Hepatocyte (in vitro differentiated cells): ENCODE measurements around the gene E2F1. TPM values are rescaled to one million over a fixed set of nuclear protein-coding genes. Genes with fewer than 3 reads are reported as not detected.
A peak's percentile ranks its signal among the peaks of the same experiment; 100 is the strongest.

Source experiments
- DNase-seq: peaks from one replicate; pipeline ENCODE4 v3.0.0-alpha.2; 2016; ENCODE audit warnings: low spot score
- H2AFZ ChIP-seq: fragments of 200-600 bp; sonication (generic); 2 replicates; pipeline ENCODE4 v1.6.0; 2016; ENCODE audit warnings: antibody characterized with exemption, mild to moderate bottlenecking
- H3K27ac ChIP-seq: fragments of 200-600 bp; sonication (generic); 2 replicates; pipeline ENCODE4 v1.5.1; 2016; ENCODE audit warnings: mild to moderate bottlenecking
- H3K27me3 ChIP-seq: fragments of 200-600 bp; sonication (generic); 2 replicates; pipeline ENCODE4 v1.6.1; 2016
- H3K36me3 ChIP-seq: fragments of 200-600 bp; sonication (generic); replicated peaks from 2 replicates; pipeline ENCODE4 v1.5.1; 2016; ENCODE audit warnings: low read depth; ENCODE audit not compliant: insufficient read depth
- H3K4me1 ChIP-seq: fragments of 200-600 bp; sonication (generic); 2 replicates; pipeline ENCODE4 v1.5.1; 2016; ENCODE audit warnings: mild to moderate bottlenecking, moderate library complexity; ENCODE audit not compliant: insufficient read depth
- H3K4me2 ChIP-seq: fragments of 200-600 bp; sonication (generic); 2 replicates; pipeline ENCODE4 v1.6.0; 2016
- H3K4me3 ChIP-seq: fragments of 200-600 bp; sonication (generic); 2 replicates; pipeline ENCODE4 v1.5.1; 2016; ENCODE audit warnings: mild to moderate bottlenecking
- H3K79me2 ChIP-seq: fragments of 200-600 bp; sonication (generic); 2 replicates; pipeline ENCODE4 v1.6.0; 2017; ENCODE audit warnings: mild to moderate bottlenecking
- H3K9me2 ChIP-seq: fragments of 200-600 bp; sonication (generic); replicated peaks from 2 replicates; pipeline ENCODE4 v1.6.0; 2017; ENCODE audit warnings: mild to moderate bottlenecking; ENCODE audit not compliant: insufficient read depth
- H3K9me3 ChIP-seq: fragments of 200-600 bp; sonication (generic); 2 replicates; pipeline ENCODE4 v1.5.1; 2016; ENCODE audit warnings: low read depth, mild to moderate bottlenecking
- H4K20me1 ChIP-seq: fragments of 200-600 bp; sonication (generic); 2 replicates; pipeline ENCODE4 v1.6.0; 2016; ENCODE audit warnings: mild to moderate bottlenecking; ENCODE audit not compliant: insufficient read depth, poor library complexity, severe bottlenecking
- CTCF ChIP-seq: fragments of 200-600 bp; sonication (generic); IDR thresholded peaks from 2 replicates; pipeline ENCODE4 v1.5.1; 2016; ENCODE audit warnings: antibody characterized with exemption, mild to moderate bottlenecking; ENCODE audit not compliant: poor library complexity
- EZH2 ChIP-seq: fragments of 200-600 bp; sonication (generic); IDR thresholded peaks from 2 replicates; pipeline ENCODE4 v1.6.1; 2016; ENCODE audit warnings: antibody characterized with exemption, mild to moderate bottlenecking, borderline replicate concordance
- EZH2phosphoT487 ChIP-seq: fragments of 200-600 bp; sonication (generic); IDR thresholded peaks from one replicate; pipeline ENCODE4 v1.6.1; 2018; ENCODE audit warnings: antibody characterized with exemption, mild to moderate bottlenecking, low read depth, moderate library complexity; ENCODE audit not compliant: unreplicated experiment, severe bottlenecking
- WGBS: methylation state at CpG from one replicate; pipeline ENCODE4 v1.1.6; 2016; ENCODE audit warnings: low lambda C conversion rate; ENCODE audit errors: missing lambda C conversion rate; 5-methylcytosine and 5-hydroxymethylcytosine counted together
- polyA plus RNA-seq: library from polyadenylated mRNA; unstranded; fragments of >200 nt; fragmentation: Nextera tagmentation; extraction: Ambion mirVana; gene quantifications from 2 replicates; pipeline ENCODE4 v1.2.1, GENCODE V29; 2016
- total RNA-seq: library from RNA; depleted of rRNA; stranded (reverse); fragments of >200 nt; gene quantifications from 2 replicates; pipeline ENCODE4 v1.2.3, GENCODE V29; 2014

E2F1 gene
- total and polyA plus RNA-seq, 2 experiments from 2014 or later: 9.1 to 11.8 TPM

- no peak for DNase-seq
- H3K4me3 ChIP-seq: no peak overlapping the region
- H2AFZ ChIP-seq: no peak overlapping the region
- no peak for TF ChIP-seq CTCF
- no peak for TF ChIP-seq EZH2phosphoT487
- TF ChIP-seq EZH2: no peak
- no peaks in the 10 kb centered on the region for H4K20me1 ChIP-seq
- H3K4me2 ChIP-seq: no peak overlapping the region
- H3K36me3 ChIP-seq: no peaks in the 10 kb centered on the region
- H3K4me1 ChIP-seq: peaks cover 4% of the 10 kb centered on the region
- H3K79me2 ChIP-seq: no peaks in the 10 kb centered on the region
- no peak overlapping the region for H3K27ac ChIP-seq
- H3K9me2 ChIP-seq: no peaks in the 10 kb centered on the region
- H3K9me3 ChIP-seq: no peaks in the 10 kb centered on the region
- H3K27me3 ChIP-seq: no peaks in the 10 kb centered on the region
- 78% methylated on average over 7 of the region's 7 CpGs for WGBS
These were observed 39.6 kb upstream of the E2F1 start for GRCh38 chr20:33725607-33726264.

GRCh38 chr20:33724439-33725094 is 38.4 kb upstream of the E2F1 start:
- no peak for TF ChIP-seq EZH2
- no peak for TF ChIP-seq EZH2phosphoT487
- TF ChIP-seq CTCF: no peak
- 85% methylated on average over 14 of the region's 14 CpGs for WGBS
- DNase-seq: no peak
- Histone ChIP-seq H3K9me3 (no peaks in the 10 kb centered on the region), H2AFZ (peak overlapping the region; percentile 10), H3K4me2 (no peak overlapping the region), H3K4me3 (no peak overlapping the region), H3K36me3 (no peaks in the 10 kb centered on the region), H3K27ac (peak overlapping the region; percentile 52), H3K4me1 (peaks cover 4% of the 10 kb centered on the region), H4K20me1 (no peaks in the 10 kb centered on the region), H3K9me2 (no peaks in the 10 kb centered on the region), H3K27me3 (no peaks in the 10 kb centered on the region), H3K79me2 (no peaks in the 10 kb centered on the region)

DNA sequence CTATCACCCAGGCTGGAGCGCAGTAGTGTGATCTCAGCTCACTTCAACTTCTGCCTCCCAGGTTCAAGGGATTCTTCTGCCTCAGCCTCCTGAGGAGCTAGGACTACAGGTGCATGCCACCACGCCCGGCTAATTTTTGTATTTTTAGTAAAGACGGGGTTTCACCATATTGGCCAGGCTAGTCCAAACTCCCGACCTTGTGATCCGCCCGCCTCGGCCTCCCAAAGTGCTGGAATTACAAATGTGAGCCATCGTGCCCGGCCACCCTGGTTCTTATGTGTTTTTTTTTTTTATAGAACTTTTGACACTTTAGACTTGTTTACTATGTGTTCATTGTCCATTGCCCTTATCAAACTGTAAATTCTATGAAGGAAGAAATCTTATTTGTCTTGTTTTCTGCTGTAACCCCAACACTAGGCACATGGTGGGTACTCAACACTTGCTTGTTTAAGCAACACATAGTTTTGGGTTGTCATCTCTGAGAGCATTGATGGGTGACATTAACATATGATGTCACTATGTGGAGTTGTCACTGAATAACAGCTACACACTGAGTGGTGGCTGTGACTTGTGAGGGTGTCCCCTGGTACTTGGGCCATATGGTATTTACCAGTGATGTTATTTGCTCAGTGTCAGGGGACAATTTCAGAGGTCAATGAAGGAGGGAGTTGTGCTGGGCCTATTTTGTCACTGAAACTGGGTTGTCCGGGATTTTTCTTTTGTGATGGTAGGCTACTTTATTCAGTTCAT is 35.4 kb upstream of the E2F1 start:
- no peaks in the 10 kb centered on the region for H3K79me2 ChIP-seq
- H3K27ac ChIP-seq: no peak overlapping the region
- no peaks in the 10 kb centered on the region for H3K9me3 ChIP-seq
- H3K36me3 ChIP-seq: no peaks in the 10 kb centered on the region
- no peak overlapping the region for H3K4me2 ChIP-seq
- 96% methylated on average over 11 of the region's 11 CpGs for WGBS
- H3K9me2 ChIP-seq: no peaks in the 10 kb centered on the region
- no peak for TF ChIP-seq CTCF
- TF ChIP-seq EZH2: no peak
- TF ChIP-seq EZH2phosphoT487: no peak
- H3K27me3 ChIP-seq: no peaks in the 10 kb centered on the region
- H3K4me1 ChIP-seq: peaks cover 4% of the 10 kb centered on the region
- H2AFZ ChIP-seq: no peak overlapping the region
- DNase-seq: no peak
- no peak overlapping the region for H3K4me3 ChIP-seq
- no peaks in the 10 kb centered on the region for H4K20me1 ChIP-seq
